Measurements from ENCODE around the gene RSPH1.
A peak's percentile ranks its signal among the peaks of the same experiment; 100 is the strongest.

DNA sequence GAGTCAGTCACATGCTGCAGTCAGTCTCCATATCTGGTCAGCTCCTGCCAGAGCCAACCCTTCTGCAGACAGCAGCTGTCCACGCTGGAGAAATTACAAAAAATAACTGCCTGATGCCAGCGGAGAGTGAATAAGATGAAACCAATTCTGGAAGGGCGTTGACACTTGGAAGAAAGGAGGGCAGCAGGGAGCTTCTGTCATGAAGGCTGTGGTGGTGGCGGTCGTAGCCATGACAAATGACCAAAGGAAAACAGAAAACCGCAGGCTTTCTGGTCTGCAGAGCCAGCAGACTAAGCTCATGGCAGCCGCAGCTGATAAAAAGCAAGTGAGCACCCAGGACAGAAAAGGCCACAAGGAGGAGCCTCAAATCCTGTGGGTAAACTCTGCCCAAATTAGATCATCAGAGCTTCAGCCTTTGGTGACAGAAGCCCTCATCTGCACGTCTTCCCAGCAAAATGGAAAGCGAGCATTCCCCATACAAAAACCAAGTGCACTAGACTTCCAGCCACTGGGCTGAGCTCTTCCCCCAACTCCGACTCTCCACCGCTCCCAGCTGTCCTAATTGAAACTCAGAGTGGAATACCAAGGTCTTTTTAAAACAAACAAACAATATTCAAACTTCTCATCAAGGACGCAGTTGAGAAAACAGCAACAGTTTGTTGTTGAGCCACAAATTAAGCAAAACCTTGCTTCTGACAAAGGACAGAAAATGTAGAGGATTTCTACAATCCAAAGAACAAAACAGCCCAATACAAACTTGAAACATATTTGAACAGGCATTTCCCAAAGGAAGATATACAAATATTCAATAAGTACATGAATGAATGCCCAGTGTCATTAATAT lies 28.7 kb downstream of the RSPH1 start:
- TF ChIP-seq, protein P1, sequence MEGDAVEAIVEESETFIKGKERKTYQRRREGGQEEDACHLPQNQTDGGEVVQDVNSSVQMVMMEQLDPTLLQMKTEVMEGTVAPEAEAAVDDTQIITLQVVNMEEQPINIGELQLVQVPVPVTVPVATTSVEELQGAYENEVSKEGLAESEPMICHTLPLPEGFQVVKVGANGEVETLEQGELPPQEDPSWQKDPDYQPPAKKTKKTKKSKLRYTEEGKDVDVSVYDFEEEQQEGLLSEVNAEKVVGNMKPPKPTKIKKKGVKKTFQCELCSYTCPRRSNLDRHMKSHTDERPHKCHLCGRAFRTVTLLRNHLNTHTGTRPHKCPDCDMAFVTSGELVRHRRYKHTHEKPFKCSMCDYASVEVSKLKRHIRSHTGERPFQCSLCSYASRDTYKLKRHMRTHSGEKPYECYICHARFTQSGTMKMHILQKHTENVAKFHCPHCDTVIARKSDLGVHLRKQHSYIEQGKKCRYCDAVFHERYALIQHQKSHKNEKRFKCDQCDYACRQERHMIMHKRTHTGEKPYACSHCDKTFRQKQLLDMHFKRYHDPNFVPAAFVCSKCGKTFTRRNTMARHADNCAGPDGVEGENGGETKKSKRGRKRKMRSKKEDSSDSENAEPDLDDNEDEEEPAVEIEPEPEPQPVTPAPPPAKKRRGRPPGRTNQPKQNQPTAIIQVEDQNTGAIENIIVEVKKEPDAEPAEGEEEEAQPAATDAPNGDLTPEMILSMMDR (IDR thresholded peaks at IDR 0.05) = peak in 2 of 6 experiments; percentile 16 to 27
- TF ChIP-seq POLR2AphosphoS5 (IDR thresholded peaks at IDR 0.05) = no peak

All from upper lobe of left lung (tissue), 4 donors.